Uterus (tissue), 2 donors: ENCODE data around the gene TTC7B.

Experiments used
- POLR2A ChIP-seq, 2 donors: fragments of 450-650 bp; IDR thresholded peaks; one replicate each; pipeline ENCODE4 v1.6.1; 2016; ENCODE audit warnings: antibody characterized with exemption in 2 of 2, mild to moderate bottlenecking in 1 of 2, moderate library complexity in 1 of 2
- TF ChIP-seq, protein P1 (sequence below), 4 experiments: fragments of 200-600 bp in 2 of 4; fragments of 450-650 bp in 2 of 4; sonication (generic) in 2 of 4; IDR thresholded peaks; one replicate each; pipeline ENCODE4 v1.5.1; 2016 to 2019; ENCODE audit warnings: antibody characterized with exemption in 4 of 4, mild to moderate bottlenecking in 2 of 4, moderate library complexity in 1 of 4

DNA sequence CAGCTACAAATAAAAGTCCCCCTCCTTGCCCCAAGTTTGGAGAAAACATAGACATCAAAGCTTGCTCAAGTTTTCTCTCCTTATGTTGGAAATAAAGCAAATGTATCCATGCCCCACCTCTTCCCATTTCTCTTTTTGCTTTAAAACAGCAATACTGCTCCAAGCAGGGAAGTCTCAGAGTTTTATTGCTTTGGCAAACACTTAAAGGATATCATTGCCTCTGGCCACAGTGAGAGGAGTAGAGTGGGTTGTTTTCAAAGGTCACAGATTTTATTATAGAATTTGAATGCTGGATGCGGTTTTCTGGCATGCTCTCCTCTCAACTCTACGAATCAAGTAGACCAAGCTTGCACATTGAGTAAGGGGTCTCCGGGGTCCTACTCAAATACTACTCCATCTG is 149.7 kb downstream of the TTC7B start:
- TF ChIP-seq POLR2A (IDR thresholded peaks at IDR 0.05): no peak
- TF ChIP-seq, protein P1, sequence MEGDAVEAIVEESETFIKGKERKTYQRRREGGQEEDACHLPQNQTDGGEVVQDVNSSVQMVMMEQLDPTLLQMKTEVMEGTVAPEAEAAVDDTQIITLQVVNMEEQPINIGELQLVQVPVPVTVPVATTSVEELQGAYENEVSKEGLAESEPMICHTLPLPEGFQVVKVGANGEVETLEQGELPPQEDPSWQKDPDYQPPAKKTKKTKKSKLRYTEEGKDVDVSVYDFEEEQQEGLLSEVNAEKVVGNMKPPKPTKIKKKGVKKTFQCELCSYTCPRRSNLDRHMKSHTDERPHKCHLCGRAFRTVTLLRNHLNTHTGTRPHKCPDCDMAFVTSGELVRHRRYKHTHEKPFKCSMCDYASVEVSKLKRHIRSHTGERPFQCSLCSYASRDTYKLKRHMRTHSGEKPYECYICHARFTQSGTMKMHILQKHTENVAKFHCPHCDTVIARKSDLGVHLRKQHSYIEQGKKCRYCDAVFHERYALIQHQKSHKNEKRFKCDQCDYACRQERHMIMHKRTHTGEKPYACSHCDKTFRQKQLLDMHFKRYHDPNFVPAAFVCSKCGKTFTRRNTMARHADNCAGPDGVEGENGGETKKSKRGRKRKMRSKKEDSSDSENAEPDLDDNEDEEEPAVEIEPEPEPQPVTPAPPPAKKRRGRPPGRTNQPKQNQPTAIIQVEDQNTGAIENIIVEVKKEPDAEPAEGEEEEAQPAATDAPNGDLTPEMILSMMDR (IDR thresholded peaks at IDR 0.05): no peak
